ENCODE measurements around the gene PTPRN2. TPM values are rescaled to one million over a fixed set of nuclear protein-coding genes. Genes with fewer than 3 reads are reported as not detected.

The PTPRN2 gene
- total and polyA plus RNA-seq, 2 of the 13 experiments (the other 11 are each of a cell fraction or from before 2014, with no cell fraction given) = 2.5 to 24.2 TPM

GRCh38 chr7:157856873-157857577, 730.6 kb downstream of the PTPRN2 start:
- H3K79me2 ChIP-seq (ENCODE audit: insufficient read depth, low read length) = no peaks in the 10 kb centered on the region
- ChIA-PET POLR2A (no interaction called here), CTCF (ENCODE audit: low intra/inter-chr PET ratio, low total read pairs) (no interaction called here)
- DNase-seq (ENCODE audit: low spot score) (no peak), ATAC-seq (no peak), FAIRE-seq (no peak)
- no TSS peak for BruUV-seq (replicated peaks)
- in situ Hi-C loops (cut with HindIII; ENCODE audit: extremely low pct_ligation_motif_present, low pct_unique_long_range_greater_than_20kb) (no loop called here), intact Hi-C loops (cut with micrococcal nuclease; ENCODE audit: unreplicated experiment) (no loop called here)
- H3K27ac ChIP-seq (ENCODE audit: extremely low read length, insufficient read depth, low read length) = no peak overlapping the region
- H3K9me3 ChIP-seq (ENCODE audit: low read length) = no peaks in the 10 kb centered on the region
- no peak overlapping the region for H3K4me3 ChIP-seq (replicated peaks in 1 of 3; ENCODE audit: insufficient read depth in 1 of 3, low read depth in 2 of 3, low read length in 3 of 3)
- no peaks in the 10 kb centered on the region for H3K36me3 ChIP-seq (replicated peaks in 1 of 2; ENCODE audit: control insufficient read depth in 1 of 2, insufficient read depth in 2 of 2, low read length in 2 of 2)
- TF ChIP-seq ZNF276 (CRISPR knock-in tag; IDR thresholded peaks at IDR 0.05; ENCODE audit: low read depth) = no peak
- TF ChIP-seq ZNF224 (CRISPR knock-in tag; IDR thresholded peaks at IDR 0.05) = no peak
- TF ChIP-seq KLF15 (CRISPR knock-in tag; IDR thresholded peaks at IDR 0.05; ENCODE audit: borderline replicate concordance) = no peak
- no peak for TF ChIP-seq NR2F1 (CRISPR knock-in tag; IDR thresholded peaks at IDR 0.05)
- TF ChIP-seq SAFB2 (CRISPR knock-in tag; IDR thresholded peaks at IDR 0.05; ENCODE audit: borderline replicate concordance, low read depth) = no peak
- no peak for TF ChIP-seq ZNF792 (CRISPR knock-in tag; IDR thresholded peaks at IDR 0.05)
- no peak for TF ChIP-seq MXI1 (IDR thresholded peaks at IDR 0.05; ENCODE audit: borderline replicate concordance, low read depth, low read length)
- TF ChIP-seq TBL1XR1 (IDR thresholded peaks at IDR 0.05; ENCODE audit: borderline replicate concordance, low read length, partially characterized antibody) = no peak
- no peak for TF ChIP-seq POLR2A (IDR thresholded peaks at IDR 0.05; ENCODE audit: insufficient read depth in 1 of 2, low read depth in 2 of 2, low read length in 2 of 2)
- TF ChIP-seq ZNF788 (CRISPR knock-in tag; IDR thresholded peaks at IDR 0.05; ENCODE audit: borderline replicate concordance) = no peak
- no peak for TF ChIP-seq ZNF552 (CRISPR knock-in tag; IDR thresholded peaks at IDR 0.05; ENCODE audit: borderline replicate concordance)
- TF ChIP-seq ATF4 (CRISPR knock-in tag; IDR thresholded peaks at IDR 0.05) = no peak
- TF ChIP-seq FOSL2 (CRISPR knock-in tag; IDR thresholded peaks at IDR 0.05) = no peak
- TF ChIP-seq ZNF329 (CRISPR knock-in tag; IDR thresholded peaks at IDR 0.05; ENCODE audit: low read depth) = no peak
- TF ChIP-seq MIER2 (CRISPR knock-in tag; IDR thresholded peaks at IDR 0.05) = no peak
- no peak for TF ChIP-seq ZSCAN5A (CRISPR knock-in tag; IDR thresholded peaks at IDR 0.05; ENCODE audit: borderline replicate concordance)
- no peak overlapping the region for H3K9ac ChIP-seq (ENCODE audit: insufficient read depth, low read depth, low read length)
- peaks cover 23% of the 10 kb centered on the region for H3K4me1 ChIP-seq (ENCODE audit: insufficient read depth, low read length)
- H2AFZ ChIP-seq (ENCODE audit: low read length) = no peak overlapping the region
- H4K20me1 ChIP-seq (ENCODE audit: insufficient read depth, low read length) = 0 out of 2 replicates have a peak, but pooled peaks cover 6% of the 10 kb centered on the region
- no peaks in the 10 kb centered on the region for H3K27me3 ChIP-seq (ENCODE audit: control insufficient read depth in 1 of 2, insufficient read depth in 2 of 2, low read length in 2 of 2)
- no peak overlapping the region for H3K4me2 ChIP-seq (ENCODE audit: low read depth, low read length)
- 81% methylated on average over 7 of the region's 22 CpGs for WGBS (ENCODE audit: low lambda C conversion rate)
